OCI-LY7 (cell line): Measurements from ENCODE around the gene ODAD3.

ENCODE experiments used
- CTCF ChIP-seq: fragments of 200-600 bp; sonication (generic); conservative IDR thresholded peaks from 2 replicates; pipeline ENCODE4 v1.5.1; 2014; ENCODE audit warnings: mild to moderate bottlenecking, antibody characterized with exemption, low read length, moderate library complexity, mixed read lengths
- EZH2phosphoT487 ChIP-seq: fragments of 200-600 bp; sonication (generic); IDR thresholded peaks from 2 replicates; pipeline ENCODE4 v1.6.1; 2018; ENCODE audit warnings: low read depth, borderline replicate concordance, mild to moderate bottlenecking, mixed run types, antibody characterized with exemption, low read length, moderate library complexity, mixed read lengths

DNA sequence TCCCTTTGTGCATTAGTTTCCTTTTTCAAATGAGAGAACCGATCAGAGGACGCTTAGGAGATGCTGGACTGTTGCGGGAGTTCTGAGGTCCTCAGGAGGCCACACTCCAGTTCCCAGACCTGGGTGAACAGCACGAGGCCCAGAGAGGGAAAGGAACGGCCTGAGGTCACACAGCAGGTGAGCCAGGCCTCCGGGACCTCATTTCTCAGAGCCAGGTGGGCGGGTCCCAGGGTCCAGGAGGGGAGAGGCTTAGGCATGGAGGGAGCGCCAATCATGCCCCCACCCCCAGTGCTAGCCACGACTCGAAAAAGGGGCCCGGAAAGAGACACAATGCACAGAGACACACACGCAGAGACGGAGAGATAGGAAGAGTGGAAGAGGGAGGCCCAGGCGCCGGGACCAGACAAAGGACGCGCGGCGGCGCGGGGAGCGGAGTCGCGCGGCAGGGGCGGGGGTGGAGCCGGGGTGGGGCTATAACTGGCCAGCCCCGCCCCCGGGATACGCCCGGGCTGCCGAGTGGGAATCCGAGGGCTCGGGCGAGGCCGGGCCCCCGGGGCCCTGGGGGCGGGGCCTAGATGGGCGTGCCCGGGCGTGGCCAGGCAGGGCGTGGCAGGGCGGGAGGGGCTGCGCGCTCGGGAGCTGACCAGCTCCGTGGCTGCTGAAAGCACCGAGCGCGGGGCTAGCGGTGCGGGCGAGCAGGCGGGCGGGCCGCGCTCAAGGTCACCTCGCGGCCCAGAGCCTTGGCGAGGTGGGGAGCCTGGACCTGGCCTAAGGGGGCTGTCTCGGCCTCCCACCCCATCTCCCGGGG lies 44.4 kb upstream of the ODAD3 start:
- no peak for TF ChIP-seq CTCF
- TF ChIP-seq EZH2phosphoT487: no peak
